Measurements from ENCODE around the gene MED9.

The MED9 gene

GRCh38 chr17:17525956-17526355 is 49.2 kb downstream of the MED9 start:
- no peak overlapping the region for H3K4me3 ChIP-seq (ENCODE audit: low read depth, low read length)
- H3K27me3 ChIP-seq (ENCODE audit: control insufficient read depth, insufficient read depth, low read length): no peaks in the 10 kb centered on the region
- no peak overlapping the region for H3K9ac ChIP-seq (ENCODE audit: low read depth, low read length)
- H3K36me3 ChIP-seq (ENCODE audit: control insufficient read depth, insufficient read depth, low read length): peaks cover 3% of the 10 kb centered on the region
- H3K9me3 ChIP-seq (ENCODE audit: control insufficient read depth, insufficient read depth, low read length): no peaks in the 10 kb centered on the region
- H3K4me1 ChIP-seq (ENCODE audit: control insufficient read depth, insufficient read depth, low read length): peaks cover 3% of the 10 kb centered on the region

GRCh38 chr17:17526369-17526768 is 49.6 kb downstream of the MED9 start:
- peaks cover 3% of the 10 kb centered on the region for H3K4me1 ChIP-seq (ENCODE audit: control insufficient read depth, insufficient read depth, low read length)
- H3K9ac ChIP-seq (ENCODE audit: low read depth, low read length): no peak overlapping the region
- no peak overlapping the region for H3K4me3 ChIP-seq (ENCODE audit: low read depth, low read length)
- H3K9me3 ChIP-seq (ENCODE audit: control insufficient read depth, insufficient read depth, low read length): no peaks in the 10 kb centered on the region
- peaks cover 3% of the 10 kb centered on the region for H3K36me3 ChIP-seq (ENCODE audit: control insufficient read depth, insufficient read depth, low read length)
- H3K27me3 ChIP-seq (ENCODE audit: control insufficient read depth, insufficient read depth, low read length): no peaks in the 10 kb centered on the region

DNA sequence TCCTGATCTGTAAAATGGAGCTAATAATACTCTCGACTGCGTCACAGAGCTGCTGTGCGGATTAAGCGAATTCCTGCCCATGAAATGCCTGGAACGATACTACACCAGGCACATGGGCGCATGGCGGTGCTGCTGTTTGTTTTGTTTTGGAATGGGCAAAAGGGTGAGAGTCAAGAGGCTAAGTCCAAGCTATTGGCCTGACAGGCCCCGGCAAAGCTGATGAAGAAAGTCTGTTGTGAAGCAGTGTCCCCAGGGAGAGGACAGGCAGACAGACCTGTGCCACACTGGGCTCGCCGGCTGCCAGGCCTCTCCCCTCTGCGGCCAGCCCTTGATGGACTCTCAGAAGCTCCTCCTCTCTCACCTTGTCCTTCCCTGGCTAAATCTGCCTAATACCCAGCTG is 50.7 kb downstream of the MED9 start:
- H3K4me1 ChIP-seq (ENCODE audit: control insufficient read depth, insufficient read depth, low read length): no peaks in the 10 kb centered on the region
- no peaks in the 10 kb centered on the region for H3K36me3 ChIP-seq (ENCODE audit: control insufficient read depth, insufficient read depth, low read length)
- H3K4me3 ChIP-seq (ENCODE audit: low read depth, low read length): no peak overlapping the region
- H3K9ac ChIP-seq (ENCODE audit: low read depth, low read length): no peak overlapping the region
- H3K9me3 ChIP-seq (ENCODE audit: control insufficient read depth, insufficient read depth, low read length): no peaks in the 10 kb centered on the region
- H3K27me3 ChIP-seq (ENCODE audit: control insufficient read depth, insufficient read depth, low read length): no peaks in the 10 kb centered on the region

- Histone ChIP-seq H3K4me1 (ENCODE audit: control insufficient read depth, insufficient read depth, low read length) (peaks cover 2% of the 10 kb centered on the region), H3K9me3 (ENCODE audit: control insufficient read depth, insufficient read depth, low read length) (no peaks in the 10 kb centered on the region), H3K36me3 (ENCODE audit: control insufficient read depth, insufficient read depth, low read length) (no peaks in the 10 kb centered on the region), H3K27me3 (ENCODE audit: control insufficient read depth, insufficient read depth, low read length) (no peaks in the 10 kb centered on the region), H3K9ac (ENCODE audit: low read depth, low read length) (no peak overlapping the region), H3K4me3 (ENCODE audit: low read depth, low read length) (no peak overlapping the region)
These were observed 51.2 kb downstream of the MED9 start for GRCh38 chr17:17527956-17528500.

DNA sequence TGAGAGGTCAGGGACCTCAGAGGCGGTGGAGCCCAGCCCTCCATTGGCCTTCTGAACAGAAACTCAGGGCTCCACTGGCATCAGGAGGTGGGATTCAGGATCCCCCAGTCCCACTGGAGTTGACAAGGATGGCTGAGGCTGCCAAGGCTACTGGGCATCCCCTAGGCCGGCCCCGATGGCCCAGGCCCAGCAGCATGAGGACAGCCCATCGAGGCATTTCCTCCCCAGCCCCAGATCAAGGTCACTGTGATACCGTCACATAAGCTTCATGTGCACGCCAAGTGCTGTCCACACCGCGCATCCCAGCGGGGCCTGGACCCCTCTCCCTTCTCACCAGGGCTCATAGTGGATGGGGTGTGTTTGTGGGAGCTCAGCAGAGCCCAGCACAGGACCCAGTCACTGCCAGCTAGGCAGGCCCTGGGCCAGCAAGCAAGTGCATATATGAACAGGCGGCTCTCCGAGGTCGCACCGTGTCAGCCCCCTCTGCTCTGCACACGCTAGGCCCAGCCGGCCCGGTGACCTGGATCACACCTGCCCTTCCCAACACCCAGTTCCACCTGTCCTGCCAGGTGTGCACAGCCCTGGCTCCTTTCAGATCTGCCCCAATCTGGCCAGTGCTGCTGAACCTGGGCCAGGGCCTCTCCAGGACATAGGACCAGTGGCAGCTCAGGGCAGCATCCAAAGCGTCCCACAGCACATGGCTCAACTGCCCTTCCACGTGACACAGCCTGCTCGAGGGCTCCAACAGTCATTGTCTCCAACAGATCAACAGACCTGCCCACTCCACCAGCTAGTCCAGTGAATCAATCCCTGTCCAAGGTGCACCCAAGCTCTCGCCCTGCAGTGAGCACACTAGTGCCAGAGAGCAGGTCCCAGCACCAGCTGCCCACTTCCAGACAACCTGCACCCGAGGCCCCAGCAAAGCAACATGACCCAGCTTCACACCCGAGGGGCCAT is 52.2 kb downstream of the MED9 start:
- Histone ChIP-seq H3K27me3 (ENCODE audit: control insufficient read depth, insufficient read depth, low read length) (no peaks in the 10 kb centered on the region), H3K9ac (ENCODE audit: low read depth, low read length) (no peak overlapping the region), H3K4me3 (ENCODE audit: low read depth, low read length) (no peak overlapping the region), H3K4me1 (ENCODE audit: control insufficient read depth, insufficient read depth, low read length) (peaks cover 4% of the 10 kb centered on the region), H3K36me3 (ENCODE audit: control insufficient read depth, insufficient read depth, low read length) (no peaks in the 10 kb centered on the region), H3K9me3 (ENCODE audit: control insufficient read depth, insufficient read depth, low read length) (no peaks in the 10 kb centered on the region)

GRCh38 chr17:17531156-17531555 is 54.4 kb downstream of the MED9 start:
- H3K36me3 ChIP-seq (ENCODE audit: control insufficient read depth, insufficient read depth, low read length): no peaks in the 10 kb centered on the region
- no peak overlapping the region for H3K4me3 ChIP-seq (ENCODE audit: low read depth, low read length)
- no peaks in the 10 kb centered on the region for H3K27me3 ChIP-seq (ENCODE audit: control insufficient read depth, insufficient read depth, low read length)
- H3K4me1 ChIP-seq (ENCODE audit: control insufficient read depth, insufficient read depth, low read length): peaks cover 4% of the 10 kb centered on the region
- H3K9me3 ChIP-seq (ENCODE audit: control insufficient read depth, insufficient read depth, low read length): no peaks in the 10 kb centered on the region
- H3K9ac ChIP-seq (ENCODE audit: low read depth, low read length): no peak overlapping the region

GRCh38 chr17:17532991-17533390 is 56.2 kb downstream of the MED9 start:
- Histone ChIP-seq H3K36me3 (ENCODE audit: control insufficient read depth, insufficient read depth, low read length) (no peaks in the 10 kb centered on the region), H3K9me3 (ENCODE audit: control insufficient read depth, insufficient read depth, low read length) (no peaks in the 10 kb centered on the region), H3K4me3 (ENCODE audit: low read depth, low read length) (no peak overlapping the region), H3K9ac (ENCODE audit: low read depth, low read length) (no peak overlapping the region), H3K4me1 (ENCODE audit: control insufficient read depth, insufficient read depth, low read length) (peaks cover 4% of the 10 kb centered on the region), H3K27me3 (ENCODE audit: control insufficient read depth, insufficient read depth, low read length) (no peaks in the 10 kb centered on the region)

DNA sequence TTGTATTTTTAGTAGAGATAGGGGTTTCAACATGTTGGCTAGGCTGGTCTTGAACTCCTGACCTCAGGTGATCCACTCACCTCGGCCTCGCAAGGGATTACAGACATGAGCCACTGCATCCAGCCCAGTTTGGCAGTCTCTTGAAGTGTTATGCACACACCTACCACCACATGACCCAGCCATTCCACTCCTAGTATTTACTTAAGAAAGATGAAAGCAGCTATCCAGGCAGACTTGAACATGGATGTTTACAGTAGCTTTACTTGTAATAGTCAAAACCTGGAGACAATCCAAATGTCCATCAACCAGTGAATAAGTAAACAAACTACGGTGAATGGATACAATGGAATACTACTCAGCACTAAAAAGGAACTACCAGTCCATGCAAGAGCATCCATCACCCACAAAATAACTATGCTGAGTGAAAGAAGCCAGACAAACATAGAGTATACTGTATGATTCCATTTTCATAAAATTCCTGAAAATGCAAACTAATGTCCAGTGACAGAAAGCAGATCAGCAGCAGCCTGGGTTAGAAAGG is 57.2 kb downstream of the MED9 start:
- Histone ChIP-seq H3K36me3 (ENCODE audit: control insufficient read depth, insufficient read depth, low read length) (no peaks in the 10 kb centered on the region), H3K4me1 (ENCODE audit: control insufficient read depth, insufficient read depth, low read length) (peaks cover 4% of the 10 kb centered on the region), H3K4me3 (ENCODE audit: low read depth, low read length) (no peak overlapping the region), H3K9ac (ENCODE audit: low read depth, low read length) (no peak overlapping the region), H3K9me3 (ENCODE audit: control insufficient read depth, insufficient read depth, low read length) (no peaks in the 10 kb centered on the region), H3K27me3 (ENCODE audit: control insufficient read depth, insufficient read depth, low read length) (no peaks in the 10 kb centered on the region)

- Histone ChIP-seq H3K9ac (ENCODE audit: low read depth, low read length) (no peak overlapping the region), H3K9me3 (ENCODE audit: control insufficient read depth, insufficient read depth, low read length) (no peaks in the 10 kb centered on the region), H3K27me3 (ENCODE audit: control insufficient read depth, insufficient read depth, low read length) (no peaks in the 10 kb centered on the region), H3K4me1 (ENCODE audit: control insufficient read depth, insufficient read depth, low read length) (peaks cover 4% of the 10 kb centered on the region), H3K36me3 (ENCODE audit: control insufficient read depth, insufficient read depth, low read length) (no peaks in the 10 kb centered on the region), H3K4me3 (ENCODE audit: low read depth, low read length) (no peak overlapping the region)
These were observed 59.2 kb downstream of the MED9 start for GRCh38 chr17:17535957-17536356.

DNA sequence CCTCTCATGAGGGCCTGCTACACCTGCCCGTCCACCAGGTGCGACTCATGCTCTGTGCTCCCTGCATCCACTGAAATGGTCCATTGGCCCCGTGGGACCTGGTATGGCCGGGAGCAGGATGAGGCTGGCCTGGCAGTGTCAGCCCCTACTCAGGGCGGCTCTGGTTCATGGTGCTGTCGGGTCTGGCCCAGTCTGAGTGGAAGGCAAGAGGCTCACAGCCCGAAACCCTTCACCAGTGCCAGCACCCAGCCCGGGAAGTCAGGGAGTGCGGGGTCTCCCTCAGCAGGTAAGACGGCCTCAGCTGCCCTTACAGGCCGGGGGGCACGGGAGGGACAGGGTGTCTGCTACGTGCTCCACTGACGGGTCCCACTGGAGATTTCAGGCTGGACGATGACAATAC is 59.9 kb downstream of the MED9 start:
- Histone ChIP-seq H3K36me3 (ENCODE audit: control insufficient read depth, insufficient read depth, low read length) (no peaks in the 10 kb centered on the region), H3K9me3 (ENCODE audit: control insufficient read depth, insufficient read depth, low read length) (no peaks in the 10 kb centered on the region), H3K27me3 (ENCODE audit: control insufficient read depth, insufficient read depth, low read length) (no peaks in the 10 kb centered on the region), H3K4me3 (ENCODE audit: low read depth, low read length) (no peak overlapping the region), H3K4me1 (ENCODE audit: control insufficient read depth, insufficient read depth, low read length) (peaks cover 4% of the 10 kb centered on the region), H3K9ac (ENCODE audit: low read depth, low read length) (no peak overlapping the region)

- no peaks in the 10 kb centered on the region for H3K36me3 ChIP-seq (ENCODE audit: control insufficient read depth, insufficient read depth, low read length)
- H3K4me3 ChIP-seq (ENCODE audit: low read depth, low read length): no peak overlapping the region
- H3K4me1 ChIP-seq (ENCODE audit: control insufficient read depth, insufficient read depth, low read length): peaks cover 4% of the 10 kb centered on the region
- no peak overlapping the region for H3K9ac ChIP-seq (ENCODE audit: low read depth, low read length)
- no peaks in the 10 kb centered on the region for H3K9me3 ChIP-seq (ENCODE audit: control insufficient read depth, insufficient read depth, low read length)
- no peaks in the 10 kb centered on the region for H3K27me3 ChIP-seq (ENCODE audit: control insufficient read depth, insufficient read depth, low read length)
These were observed 60.7 kb downstream of the MED9 start for GRCh38 chr17:17537311-17538099.
